Neural cell (in vitro differentiated cells): ENCODE results near the gene AFDN. TPM values are rescaled to one million over a fixed set of nuclear protein-coding genes. Genes with fewer than 3 reads are reported as not detected.

ENCODE experiments used
- H2AFZ ChIP-seq: fragments of 200-600, 300-800 bp; sonication (generic), shearing (Covaris generic); 2 replicates; pipeline ENCODE4 v1.6.0; 2014; ENCODE audit warnings: low read depth, mild to moderate bottlenecking, antibody characterized with exemption, low read length, moderate library complexity
- H3F3A ChIP-seq: fragments of 200-600 bp; shearing (Covaris generic); 2 replicates; pipeline ENCODE4 v1.6.1; 2016; ENCODE audit warnings: mild to moderate bottlenecking, moderate library complexity, mixed read lengths, antibody characterized with exemption, low read length; ENCODE audit not compliant: insufficient read depth, poor library complexity, severe bottlenecking
- H3K27ac ChIP-seq: fragments of 200-600, 300-800 bp; sonication (generic), shearing (Covaris generic); 2 replicates; pipeline ENCODE4 v1.5.1; 2014; ENCODE audit warnings: mild to moderate bottlenecking, low read length, moderate library complexity
- H3K27me3 ChIP-seq: fragments of 300-800, 200-600 bp; sonication (generic), shearing (Covaris generic); 2 replicates; pipeline ENCODE4 v1.6.0; 2014; ENCODE audit warnings: mild to moderate bottlenecking, low read depth, low read length, moderate library complexity; ENCODE audit not compliant: insufficient read depth
- H3K36me3 ChIP-seq: fragments of 300-800, 200-600 bp; sonication (generic), shearing (Covaris generic); 2 replicates; pipeline ENCODE4 v1.5.1; 2014; ENCODE audit warnings: mild to moderate bottlenecking, antibody characterized with exemption, low read length, moderate library complexity; ENCODE audit not compliant: insufficient read depth
- H3K4me2 ChIP-seq: fragments of 300-800, 200-600 bp; sonication (generic), shearing (Covaris generic); 2 replicates; pipeline ENCODE4 v1.6.0; 2014; ENCODE audit warnings: mild to moderate bottlenecking, low read length
- H3K4me3 ChIP-seq: fragments of 300-800, 200-600 bp; sonication (generic), shearing (Covaris generic); 2 replicates; pipeline ENCODE4 v1.5.1; 2014; ENCODE audit warnings: mild to moderate bottlenecking, low read length, moderate library complexity
- H3K79me2 ChIP-seq: fragments of 200-600 bp; shearing (Covaris generic); replicated peaks from 2 replicates; pipeline ENCODE4 v1.6.0; 2014; ENCODE audit warnings: mild to moderate bottlenecking, low read length, moderate library complexity; ENCODE audit not compliant: insufficient read depth
- H3K9ac ChIP-seq: fragments of 300-800, 200-600 bp; sonication (generic), shearing (Covaris generic); 2 replicates; pipeline ENCODE4 v1.6.1; 2016; ENCODE audit warnings: mild to moderate bottlenecking, low read length, mixed read lengths
- H3K9me2 ChIP-seq: fragments of 200-600 bp; shearing (Covaris generic); 2 replicates; pipeline ENCODE4 v1.6.1; 2016; ENCODE audit warnings: mild to moderate bottlenecking, low read length, mixed read lengths; ENCODE audit not compliant: insufficient read depth
- H3K9me3 ChIP-seq: fragments of 200-600, 300-800 bp; sonication (generic), shearing (Covaris generic); 2 replicates; pipeline ENCODE4 v1.6.1; 2016; ENCODE audit warnings: mild to moderate bottlenecking, mixed run types, low read length, moderate library complexity, mixed read lengths
- H4K20me1 ChIP-seq: fragments of 200-600 bp; shearing (Covaris generic); 2 replicates; pipeline ENCODE4 v1.6.1; 2016; ENCODE audit warnings: mild to moderate bottlenecking, mixed run types; ENCODE audit not compliant: insufficient read depth
- EP300 ChIP-seq: fragments of 450-650 bp; conservative IDR thresholded peaks from 2 replicates; pipeline ENCODE4 v1.6.1; 2014; ENCODE audit warnings: antibody characterized with exemption, mild to moderate bottlenecking, moderate library complexity; ENCODE audit not compliant: poor library complexity, severe bottlenecking
- EZH2 ChIP-seq: fragments of 200-600, 300-800 bp; shearing (Covaris generic), sonication (generic); IDR thresholded peaks from 2 replicates; pipeline ENCODE4 v1.6.1; 2014; ENCODE audit warnings: antibody characterized with exemption, low read length, borderline replicate concordance, mild to moderate bottlenecking; ENCODE audit not compliant: insufficient read depth, poor library complexity, severe bottlenecking
- MXI1 ChIP-seq: fragments of 450-650 bp; conservative IDR thresholded peaks from 2 replicates; pipeline ENCODE4 v1.6.1; 2014; ENCODE audit warnings: antibody characterized with exemption, mild to moderate bottlenecking; ENCODE audit not compliant: poor library complexity, severe bottlenecking
- POLR2AphosphoS5 ChIP-seq: IDR thresholded peaks from 2 replicates; pipeline ENCODE4 v1.6.1; 2012
- RAD21 ChIP-seq: fragments of 450-650 bp; conservative IDR thresholded peaks from 2 replicates; pipeline ENCODE4 v1.6.1; 2014; ENCODE audit warnings: antibody characterized with exemption, mild to moderate bottlenecking, moderate library complexity
- SMC3 ChIP-seq: fragments of 450-650 bp; conservative IDR thresholded peaks from 2 replicates; pipeline ENCODE4 v1.6.1; 2014; ENCODE audit warnings: antibody characterized with exemption, mild to moderate bottlenecking, moderate library complexity; ENCODE audit not compliant: poor library complexity
- TAF1 ChIP-seq: IDR thresholded peaks from 2 replicates; pipeline ENCODE4 v1.6.1; 2012; ENCODE audit warnings: low read depth
- polyA plus RNA-seq: library from polyadenylated mRNA; depleted of rRNA; stranded (reverse); fragments of >200 nt; gene quantifications from 2 replicates; pipeline ENCODE4 v1.2.3, GENCODE V29; 2014
- TF ChIP-seq, protein P1 (sequence below): fragments of 450-650 bp; IDR thresholded peaks from 2 replicates; pipeline ENCODE4 v1.5.1; 2014; ENCODE audit warnings: antibody characterized with exemption, mild to moderate bottlenecking, moderate library complexity; ENCODE audit not compliant: poor library complexity, severe bottlenecking
- TF ChIP-seq, protein P2 (sequence below): IDR thresholded peaks from 2 replicates; pipeline ENCODE4 v1.6.1; 2012; ENCODE audit warnings: borderline replicate concordance

Gene AFDN
- polyA plus RNA-seq, 1 donor from 2014 or later: 193 TPM

DNA sequence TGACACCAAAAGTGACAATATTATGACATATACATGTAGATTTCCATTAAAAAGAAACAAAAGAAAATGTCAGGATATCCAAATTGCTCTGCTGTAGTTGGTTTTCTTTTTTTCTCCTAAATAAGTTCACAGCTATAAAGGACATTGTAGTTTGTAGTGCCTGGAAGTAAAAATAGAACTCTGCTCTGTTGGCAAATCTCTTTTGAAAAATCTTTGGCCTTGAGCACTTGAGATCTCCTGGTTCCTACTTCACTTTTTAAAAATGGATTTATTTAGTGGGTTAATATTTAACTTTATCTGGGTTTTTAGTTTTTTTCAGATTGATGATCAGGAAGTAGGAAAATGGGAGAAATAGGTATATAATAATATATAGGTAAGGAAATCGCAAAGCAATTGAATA, 52.9 kb downstream of the AFDN start:
- Histone ChIP-seq H3F3A (no peaks in the 10 kb centered on the region), H3K79me2 (peaks cover 9% of the 10 kb centered on the region), H3K27ac (no peak overlapping the region), H4K20me1 (no peaks in the 10 kb centered on the region), H3K4me3 (no peak overlapping the region), H3K9me2 (no peaks in the 10 kb centered on the region), H3K9me3 (no peaks in the 10 kb centered on the region), H3K4me2 (no peak overlapping the region), H2AFZ (no peak overlapping the region), H3K9ac (no peak overlapping the region), H3K36me3 (peaks cover 13% of the 10 kb centered on the region), H3K27me3 (no peaks in the 10 kb centered on the region)
- TF ChIP-seq MXI1 (no peak), EZH2 (no peak), SMC3 (no peak), TAF1 (no peak), EP300 (no peak), RAD21 (no peak), POLR2AphosphoS5 (no peak)
- TF ChIP-seq, protein P1, sequence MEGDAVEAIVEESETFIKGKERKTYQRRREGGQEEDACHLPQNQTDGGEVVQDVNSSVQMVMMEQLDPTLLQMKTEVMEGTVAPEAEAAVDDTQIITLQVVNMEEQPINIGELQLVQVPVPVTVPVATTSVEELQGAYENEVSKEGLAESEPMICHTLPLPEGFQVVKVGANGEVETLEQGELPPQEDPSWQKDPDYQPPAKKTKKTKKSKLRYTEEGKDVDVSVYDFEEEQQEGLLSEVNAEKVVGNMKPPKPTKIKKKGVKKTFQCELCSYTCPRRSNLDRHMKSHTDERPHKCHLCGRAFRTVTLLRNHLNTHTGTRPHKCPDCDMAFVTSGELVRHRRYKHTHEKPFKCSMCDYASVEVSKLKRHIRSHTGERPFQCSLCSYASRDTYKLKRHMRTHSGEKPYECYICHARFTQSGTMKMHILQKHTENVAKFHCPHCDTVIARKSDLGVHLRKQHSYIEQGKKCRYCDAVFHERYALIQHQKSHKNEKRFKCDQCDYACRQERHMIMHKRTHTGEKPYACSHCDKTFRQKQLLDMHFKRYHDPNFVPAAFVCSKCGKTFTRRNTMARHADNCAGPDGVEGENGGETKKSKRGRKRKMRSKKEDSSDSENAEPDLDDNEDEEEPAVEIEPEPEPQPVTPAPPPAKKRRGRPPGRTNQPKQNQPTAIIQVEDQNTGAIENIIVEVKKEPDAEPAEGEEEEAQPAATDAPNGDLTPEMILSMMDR: no peak
- TF ChIP-seq, protein P2, sequence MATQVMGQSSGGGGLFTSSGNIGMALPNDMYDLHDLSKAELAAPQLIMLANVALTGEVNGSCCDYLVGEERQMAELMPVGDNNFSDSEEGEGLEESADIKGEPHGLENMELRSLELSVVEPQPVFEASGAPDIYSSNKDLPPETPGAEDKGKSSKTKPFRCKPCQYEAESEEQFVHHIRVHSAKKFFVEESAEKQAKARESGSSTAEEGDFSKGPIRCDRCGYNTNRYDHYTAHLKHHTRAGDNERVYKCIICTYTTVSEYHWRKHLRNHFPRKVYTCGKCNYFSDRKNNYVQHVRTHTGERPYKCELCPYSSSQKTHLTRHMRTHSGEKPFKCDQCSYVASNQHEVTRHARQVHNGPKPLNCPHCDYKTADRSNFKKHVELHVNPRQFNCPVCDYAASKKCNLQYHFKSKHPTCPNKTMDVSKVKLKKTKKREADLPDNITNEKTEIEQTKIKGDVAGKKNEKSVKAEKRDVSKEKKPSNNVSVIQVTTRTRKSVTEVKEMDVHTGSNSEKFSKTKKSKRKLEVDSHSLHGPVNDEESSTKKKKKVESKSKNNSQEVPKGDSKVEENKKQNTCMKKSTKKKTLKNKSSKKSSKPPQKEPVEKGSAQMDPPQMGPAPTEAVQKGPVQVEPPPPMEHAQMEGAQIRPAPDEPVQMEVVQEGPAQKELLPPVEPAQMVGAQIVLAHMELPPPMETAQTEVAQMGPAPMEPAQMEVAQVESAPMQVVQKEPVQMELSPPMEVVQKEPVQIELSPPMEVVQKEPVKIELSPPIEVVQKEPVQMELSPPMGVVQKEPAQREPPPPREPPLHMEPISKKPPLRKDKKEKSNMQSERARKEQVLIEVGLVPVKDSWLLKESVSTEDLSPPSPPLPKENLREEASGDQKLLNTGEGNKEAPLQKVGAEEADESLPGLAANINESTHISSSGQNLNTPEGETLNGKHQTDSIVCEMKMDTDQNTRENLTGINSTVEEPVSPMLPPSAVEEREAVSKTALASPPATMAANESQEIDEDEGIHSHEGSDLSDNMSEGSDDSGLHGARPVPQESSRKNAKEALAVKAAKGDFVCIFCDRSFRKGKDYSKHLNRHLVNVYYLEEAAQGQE: no peak

DNA sequence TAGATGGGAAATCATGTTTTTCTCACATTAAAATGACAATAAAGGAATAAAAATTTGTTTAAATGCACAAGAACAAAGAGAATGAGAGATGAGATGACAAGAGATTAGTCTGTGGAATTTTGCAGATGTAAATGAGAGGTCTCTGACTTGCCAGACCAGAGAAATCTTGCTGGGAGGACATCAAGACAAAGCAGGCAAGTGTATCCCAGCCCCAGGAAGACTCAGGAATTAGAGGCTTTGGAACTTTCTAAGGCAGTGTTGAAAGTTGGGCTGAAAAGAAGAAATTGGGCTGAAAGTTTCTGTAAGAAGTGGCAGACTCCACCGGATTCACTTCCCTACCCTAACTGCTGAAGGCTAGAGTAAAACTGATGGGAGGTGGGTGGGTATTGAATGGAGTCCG, 54.6 kb downstream of the AFDN start:
- no peaks in the 10 kb centered on the region for H3F3A ChIP-seq
- H3K4me3 ChIP-seq: no peak overlapping the region
- no peak overlapping the region for H3K27ac ChIP-seq
- H3K36me3 ChIP-seq: peaks cover 13% of the 10 kb centered on the region
- H3K4me2 ChIP-seq: no peak overlapping the region
- H4K20me1 ChIP-seq: no peaks in the 10 kb centered on the region
- no peaks in the 10 kb centered on the region for H3K27me3 ChIP-seq
- no peaks in the 10 kb centered on the region for H3K79me2 ChIP-seq
- no peak overlapping the region for H2AFZ ChIP-seq
- H3K9me3 ChIP-seq: no peaks in the 10 kb centered on the region
- no peak for TF ChIP-seq RAD21
- H3K9me2 ChIP-seq: no peaks in the 10 kb centered on the region
- H3K9ac ChIP-seq: no peak overlapping the region

DNA sequence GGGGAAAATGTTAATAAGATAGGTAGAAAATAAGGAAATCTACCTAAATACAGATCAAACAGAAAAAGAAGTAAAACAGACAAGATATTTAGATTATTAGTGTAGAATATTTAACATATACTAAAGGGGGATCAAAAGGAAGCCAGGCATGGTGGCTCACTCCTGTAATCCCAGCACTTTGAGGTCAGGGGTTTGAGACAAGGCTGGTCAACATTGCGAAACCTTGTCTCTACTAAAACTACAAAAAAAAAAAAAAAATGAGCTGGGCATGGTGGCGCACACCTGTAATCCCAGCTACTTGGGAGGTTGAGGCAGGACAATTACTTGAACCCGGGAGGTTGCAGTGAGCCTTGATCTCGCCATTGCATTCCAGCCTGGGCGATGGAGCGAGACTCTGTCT, 55.5 kb downstream of the AFDN start:
- no peaks in the 10 kb centered on the region for H4K20me1 ChIP-seq
- no peaks in the 10 kb centered on the region for H3K9me3 ChIP-seq
- H3F3A ChIP-seq: no peaks in the 10 kb centered on the region
- H3K79me2 ChIP-seq: no peaks in the 10 kb centered on the region
- H3K9me2 ChIP-seq: no peaks in the 10 kb centered on the region
- H3K27ac ChIP-seq: no peak overlapping the region
- no peak overlapping the region for H3K4me2 ChIP-seq
- H3K4me3 ChIP-seq: no peak overlapping the region
- no peak overlapping the region for H3K9ac ChIP-seq
- TF ChIP-seq EP300 (no peak), MXI1 (no peak), SMC3 (no peak), POLR2AphosphoS5 (no peak), TAF1 (no peak), RAD21 (no peak), EZH2 (no peak)
- TF ChIP-seq, protein P1: no peak
- TF ChIP-seq, protein P2: no peak
- no peak overlapping the region for H2AFZ ChIP-seq
- peaks cover 13% of the 10 kb centered on the region for H3K36me3 ChIP-seq
- H3K27me3 ChIP-seq: no peaks in the 10 kb centered on the region
